ENCODE measurements around the gene PARP1. TPM values are rescaled to one million over a fixed set of nuclear protein-coding genes. Genes with fewer than 3 reads are reported as not detected.
A peak's percentile ranks its signal among the peaks of the same experiment; 100 is the strongest.

Gene PARP1
- total RNA-seq, 2 donors from 2014 or later = 70.3 TPM

GRCh38 chr1:226337276-226337875 is 70.5 kb downstream of the PARP1 start:
- Histone ChIP-seq H3K27me3 (replicated peaks; ENCODE audit: insufficient read depth) (no peaks in the 10 kb centered on the region), H3K27ac (no peak overlapping the region), H3K4me3 (no peak overlapping the region), H3K36me3 (no peaks in the 10 kb centered on the region), H3K4me1 (ENCODE audit: control insufficient read depth in 1 of 2, low read depth in 2 of 2) (no peaks in the 10 kb centered on the region), H3K9me3 (no peaks in the 10 kb centered on the region)
- no peak for ATAC-seq (ENCODE audit: insufficient number of reproducible peaks, low FRiP score, low read depth)
- DNase-seq (ENCODE audit: low spot score) = no peak
- TF ChIP-seq CTCF (IDR thresholded peaks at IDR 0.05) = no peak

- H3K9me3 ChIP-seq = no peaks in the 10 kb centered on the region
- no peak for TF ChIP-seq CTCF (IDR thresholded peaks at IDR 0.05)
- ATAC-seq (ENCODE audit: insufficient number of reproducible peaks, low FRiP score, low read depth) = no peak
- no peak overlapping the region for H3K27ac ChIP-seq
- H3K4me3 ChIP-seq = no peak overlapping the region
- H3K4me1 ChIP-seq (ENCODE audit: control insufficient read depth in 1 of 2, low read depth in 2 of 2) = no peaks in the 10 kb centered on the region
- H3K36me3 ChIP-seq = no peaks in the 10 kb centered on the region
- H3K27me3 ChIP-seq (replicated peaks; ENCODE audit: insufficient read depth) = no peaks in the 10 kb centered on the region
- no peak for DNase-seq (ENCODE audit: low spot score)
These were observed 72.2 kb downstream of the PARP1 start for GRCh38 chr1:226335661-226336060.

- H3K4me1 ChIP-seq (ENCODE audit: control insufficient read depth in 1 of 2, low read depth in 2 of 2) = no peaks in the 10 kb centered on the region
- no peak for DNase-seq (ENCODE audit: low spot score)
- H3K27ac ChIP-seq = no peak overlapping the region
- peak overlapping the region; percentile 45 for H3K4me3 ChIP-seq
- no peak for ATAC-seq (ENCODE audit: insufficient number of reproducible peaks, low FRiP score, low read depth)
- no peaks in the 10 kb centered on the region for H3K9me3 ChIP-seq
- H3K27me3 ChIP-seq (replicated peaks; ENCODE audit: insufficient read depth) = no peaks in the 10 kb centered on the region
- H3K36me3 ChIP-seq = no peaks in the 10 kb centered on the region
- no peak for TF ChIP-seq CTCF (IDR thresholded peaks at IDR 0.05)
These were observed 74.9 kb downstream of the PARP1 start for GRCh38 chr1:226332947-226333346.

- Histone ChIP-seq H3K4me3 (no peak overlapping the region), H3K4me1 (ENCODE audit: control insufficient read depth in 1 of 2, low read depth in 2 of 2) (no peaks in the 10 kb centered on the region)
- TF ChIP-seq CTCF (IDR thresholded peaks at IDR 0.05) = no peak
These were observed 78.7 kb downstream of the PARP1 start for GRCh38 chr1:226329237-226329636.

GRCh38 chr1:226327761-226328162 is 80.1 kb downstream of the PARP1 start:
- TF ChIP-seq CTCF (IDR thresholded peaks at IDR 0.05) = no peak

More at GRCh38 chr1:226329237-226329636, 78.7 kb downstream of the PARP1 start:
- ATAC-seq (ENCODE audit: insufficient number of reproducible peaks, low FRiP score, low read depth) (no peak), DNase-seq (ENCODE audit: low spot score) (no peak)
- no peaks in the 10 kb centered on the region for H3K27me3 ChIP-seq (replicated peaks; ENCODE audit: insufficient read depth)
- no peaks in the 10 kb centered on the region for H3K9me3 ChIP-seq
- no peaks in the 10 kb centered on the region for H3K36me3 ChIP-seq
- H3K27ac ChIP-seq = no peak overlapping the region

More at GRCh38 chr1:226327761-226328162, 80.1 kb downstream of the PARP1 start:
- ATAC-seq (ENCODE audit: insufficient number of reproducible peaks, low FRiP score, low read depth) = no peak
- H3K4me3 ChIP-seq = no peak overlapping the region
- H3K27ac ChIP-seq = no peak overlapping the region
- no peaks in the 10 kb centered on the region for H3K27me3 ChIP-seq (replicated peaks; ENCODE audit: insufficient read depth)
- no peak for DNase-seq (ENCODE audit: low spot score)
- H3K9me3 ChIP-seq = no peaks in the 10 kb centered on the region
- no peaks in the 10 kb centered on the region for H3K36me3 ChIP-seq
- H3K4me1 ChIP-seq (ENCODE audit: control insufficient read depth in 1 of 2, low read depth in 2 of 2) = no peaks in the 10 kb centered on the region
